SK-N-SH (cell line): Measurements from ENCODE around the gene GAS7. TPM values are rescaled to one million over a fixed set of nuclear protein-coding genes. Genes with fewer than 3 reads are reported as not detected.

Source experiments
- CTCF ChIA-PET: fragments of 300-600, 350-600 bp; formaldehyde crosslinking; extraction: SDS; loops from one replicate; lab custom pipeline; 2021; lab: Yijun Ruan, JAX
- POLR2A ChIA-PET: fragments of 350-600 bp; sonication (Branson Sonifier 250); formaldehyde crosslinking; extraction: SDS; loops from one replicate; lab custom pipeline; 2020; ENCODE audit warnings: antibody characterized with exemption, inconsistent platforms; lab: Yijun Ruan, JAX
- DNase-seq: peaks from one replicate; pipeline ENCODE4 v3.0.0; 2012
- H2AFZ ChIP-seq: fragments of 200-600 bp; sonication (generic); 2 replicates; pipeline ENCODE4 v1.8.1; 2016; ENCODE audit warnings: antibody characterized with exemption, mild to moderate bottlenecking, low read depth
- H3F3A ChIP-seq: fragments of 200-600 bp; sonication (generic); replicated peaks from 2 replicates; pipeline ENCODE3; 2016; ENCODE audit warnings: antibody characterized with exemption, mild to moderate bottlenecking; ENCODE audit not compliant: insufficient read depth
- H3K27ac ChIP-seq, 2 experiments: fragments of 200-500 bp in 1 of 2; fragments of 200-600 bp in 1 of 2; sonication (Bioruptor generic) in 1 of 2; sonication (generic), shearing (Covaris generic) in 1 of 2; 2 replicates each; pipeline versions ENCODE4 v1.5.1 to v1.6.1; 2014 to 2016; ENCODE audit warnings: low read depth in 2 of 2, inconsistent platforms in 1 of 2, low read length in 1 of 2, mild to moderate bottlenecking in 1 of 2, mixed read lengths in 1 of 2
- H3K27me3 ChIP-seq: fragments of 200-600 bp; sonication (generic), shearing (Covaris generic); 2 replicates; pipeline ENCODE4 v1.6.1; 2016; ENCODE audit warnings: mixed run types; ENCODE audit not compliant: insufficient read depth
- H3K36me3 ChIP-seq, 2 experiments: fragments of 200-500 bp in 1 of 2; fragments of 200-600 bp in 1 of 2; sonication (Bioruptor generic) in 1 of 2; sonication (generic) in 1 of 2; replicated peaks in 1 of 2; 2 replicates each; pipeline versions ENCODE3 to v1.5.1; 2014 to 2016; ENCODE audit warnings: low read length in 1 of 2, mild to moderate bottlenecking in 1 of 2; ENCODE audit not compliant: insufficient read depth in 2 of 2, control insufficient read depth in 1 of 2
- H3K4me1 ChIP-seq, 2 experiments: fragments of 200-500 bp in 1 of 2; fragments of 200-600 bp in 1 of 2; sonication (Bioruptor generic) in 1 of 2; sonication (generic), shearing (Covaris generic) in 1 of 2; 2 replicates each; pipeline versions ENCODE4 v1.5.1 to v1.6.1; 2014 to 2016; ENCODE audit warnings: low read depth in 1 of 2, low read length in 1 of 2, mixed run types in 1 of 2; ENCODE audit not compliant: insufficient read depth in 2 of 2, control insufficient read depth in 1 of 2
- H3K4me2 ChIP-seq: fragments of 200-600 bp; sonication (generic), shearing (Covaris generic); 2 replicates; pipeline ENCODE4 v1.6.1; 2017; ENCODE audit warnings: mixed run types
- H3K4me3 ChIP-seq, 2 experiments: fragments of 200-500 bp in 1 of 2; fragments of 200-600 bp in 1 of 2; sonication (Bioruptor generic) in 1 of 2; sonication (generic), shearing (Covaris generic) in 1 of 2; 2 replicates each; pipeline versions ENCODE4 v1.5.1 to v1.8.1; 2014 to 2016; ENCODE audit warnings: low read depth in 2 of 2, inconsistent platforms in 1 of 2, low read length in 1 of 2, mild to moderate bottlenecking in 1 of 2, mixed read lengths in 1 of 2, moderate library complexity in 1 of 2
- H3K79me2 ChIP-seq: fragments of 200-600 bp; sonication (generic); 2 replicates; pipeline ENCODE4 v1.8.1; 2017; ENCODE audit warnings: mild to moderate bottlenecking; ENCODE audit not compliant: insufficient read depth
- H3K9ac ChIP-seq: fragments of 200-600 bp; sonication (generic); 2 replicates; pipeline ENCODE4 v1.6.1; 2017; ENCODE audit warnings: mixed run types
- H3K9me2 ChIP-seq: fragments of 200-600 bp; sonication (generic); 2 replicates; pipeline ENCODE4 v1.6.1; 2017; ENCODE audit warnings: mixed run types
- H3K9me3 ChIP-seq: fragments of 200-600 bp; sonication (generic); 2 replicates; pipeline ENCODE4 v1.6.1; 2017; ENCODE audit warnings: mixed run types, mild to moderate bottlenecking, moderate library complexity
- H4K20me1 ChIP-seq: fragments of 200-600 bp; sonication (generic); 2 replicates; pipeline ENCODE4 v1.6.1; 2017; ENCODE audit warnings: mild to moderate bottlenecking, mixed run types; ENCODE audit not compliant: insufficient read depth
- CHD2 ChIP-seq: fragments of 150-350 bp; IDR thresholded peaks from 2 replicates; pipeline ENCODE4 v1.6.1; 2018; ENCODE audit warnings: low read length; ENCODE audit not compliant: partially characterized antibody
- CTCF ChIP-seq: fragments of 200-600 bp; sonication (generic); IDR thresholded peaks from 2 replicates; pipeline ENCODE4 v1.6.1; 2017; ENCODE audit warnings: antibody characterized with exemption, mild to moderate bottlenecking, moderate library complexity
- ELF1 ChIP-seq: IDR thresholded peaks from 2 replicates; pipeline ENCODE4 v1.4.0; 2012
- FOXM1 ChIP-seq: IDR thresholded peaks from 2 replicates; pipeline ENCODE4 v1.4.0; 2012; ENCODE audit warnings: low read depth, mild to moderate bottlenecking
- GATA2 ChIP-seq: sonication (generic); formaldehyde crosslinking; IDR thresholded peaks from 2 replicates; pipeline ENCODE4 v1.5.0; 2020; ENCODE audit warnings: mild to moderate bottlenecking, missing genetic modification reagents
- MEF2A ChIP-seq: IDR thresholded peaks from 2 replicates; pipeline ENCODE4 v1.4.0; 2012; ENCODE audit warnings: low read depth, borderline replicate concordance
- MXI1 ChIP-seq: IDR thresholded peaks from 2 replicates; pipeline ENCODE4 v1.6.1; 2012; ENCODE audit warnings: mild to moderate bottlenecking, low read depth, low read length, improper control_type of control experiment
- REST ChIP-seq: IDR thresholded peaks from 2 replicates; pipeline ENCODE4 v1.6.1; 2012; ENCODE audit warnings: mild to moderate bottlenecking, low read depth, low read length, moderate library complexity
- TEAD4 ChIP-seq: IDR thresholded peaks from 2 replicates; pipeline ENCODE4 v1.4.0; 2012; ENCODE audit warnings: mild to moderate bottlenecking, borderline replicate concordance; ENCODE audit not compliant: insufficient read depth
- USF2 ChIP-seq: fragments of 150-350 bp; IDR thresholded peaks from 2 replicates; pipeline ENCODE4 v1.6.1; 2017; ENCODE audit warnings: antibody characterized with exemption, low read length, low read depth, borderline replicate concordance
- WGBS: methylation state at CpG from one replicate; pipeline ENCODE4 v1.1.6; 2017; ENCODE audit warnings: low lambda C conversion rate; 5-methylcytosine and 5-hydroxymethylcytosine counted together
- polyA plus RNA-seq, 3 experiments: library from polyadenylated mRNA; depleted of rRNA; stranded (reverse); fragments of >200 nt; gene quantifications; 2 replicates each; pipeline ENCODE4 v1.2.3, GENCODE V29; 2012

The GAS7 gene
- polyA plus RNA-seq, 1 of the 3 experiments (the other 2 are of a cell fraction): 0.12 TPM

GRCh38 chr17:9943343-9943742, 255.1 kb downstream of the GAS7 start:
- TF ChIP-seq ELF1: no peak
- Histone ChIP-seq H3K79me2 (no peaks in the 10 kb centered on the region), H3K36me3 (no peaks in the 10 kb centered on the region), H3K27me3 (peaks cover 4% of the 10 kb centered on the region; the same call in 1 of the 2 replicates), H3F3A (no peaks in the 10 kb centered on the region), H3K27ac (no peak overlapping the region), H3K4me1 (no peaks in the 10 kb centered on the region), H3K9me2 (no peaks in the 10 kb centered on the region), H3K4me2 (no peak overlapping the region), H3K4me3 (no peak overlapping the region), H4K20me1 (no peaks in the 10 kb centered on the region), H3K9me3 (no peaks in the 10 kb centered on the region), H3K9ac (no peak overlapping the region), H2AFZ (no peak overlapping the region)
- 27% methylated on average over 9 of the region's 9 CpGs for WGBS
- DNase-seq: no peak
- ChIA-PET CTCF (interaction anchor here (0.8 to 3.5 kb wide), 2 partner anchors 15 to 19 kb away, joined by 3 to 17 read pairs; no protein-coding TSS in a partner anchor), POLR2A (no interaction called here)

- 22% methylated on average over 10 of the region's 13 CpGs for WGBS
- Histone ChIP-seq H4K20me1 (no peaks in the 10 kb centered on the region), H3K9me3 (no peaks in the 10 kb centered on the region), H3K27me3 (peaks cover 4% of the 10 kb centered on the region; the same call in 1 of the 2 replicates), H3F3A (no peaks in the 10 kb centered on the region), H3K79me2 (no peaks in the 10 kb centered on the region), H2AFZ (no peak overlapping the region), H3K36me3 (no peaks in the 10 kb centered on the region), H3K27ac (no peak overlapping the region), H3K4me1 (no peaks in the 10 kb centered on the region), H3K9ac (no peak overlapping the region), H3K4me3 (no peak overlapping the region), H3K4me2 (no peak overlapping the region), H3K9me2 (no peaks in the 10 kb centered on the region)
- CTCF ChIA-PET: interaction anchor here (1.8 to 3.5 kb wide), 2 partner anchors 15 to 18 kb away, joined by 4 to 17 read pairs; no protein-coding TSS in a partner anchor
- TF ChIP-seq FOXM1 (no peak), REST (no peak), MXI1 (no peak), TEAD4 (no peak), GATA2 (CRISPR knock-in tag) (no peak)
- POLR2A ChIA-PET: no interaction called here
- DNase-seq: no peak
Measured at GRCh38 chr17:9942885-9943284, 255.5 kb downstream of the GAS7 start.

- CTCF ChIA-PET: interaction anchor here (1.2 to 1.8 kb wide), 3 partner anchors 12 to 673 kb away, joined by 3 to 7 read pairs (median 4); no protein-coding TSS in a partner anchor
- POLR2A ChIA-PET: no interaction called here
- Histone ChIP-seq H3K27me3 (peaks cover 4% of the 10 kb centered on the region; the same call in 1 of the 2 replicates), H4K20me1 (no peaks in the 10 kb centered on the region), H3K4me2 (no peak overlapping the region), H3K36me3 (no peaks in the 10 kb centered on the region), H3K9me2 (no peaks in the 10 kb centered on the region), H3K4me1 (no peaks in the 10 kb centered on the region), H3K4me3 (no peak overlapping the region), H3K9ac (no peak overlapping the region), H3F3A (no peaks in the 10 kb centered on the region), H3K9me3 (no peaks in the 10 kb centered on the region), H3K79me2 (no peaks in the 10 kb centered on the region), H3K27ac (no peak overlapping the region), H2AFZ (no peak overlapping the region)
- no peak for TF ChIP-seq REST
- no peak for TF ChIP-seq CHD2
- no peak for TF ChIP-seq MEF2A
- TF ChIP-seq CTCF: no peak
- no peak for TF ChIP-seq USF2
- DNase-seq: no peak
- 45% methylated on average over 13 of the region's 13 CpGs for WGBS
Measured at GRCh38 chr17:9941305-9941704, 257.1 kb downstream of the GAS7 start.
